Measurements from ENCODE around the gene TCF15. TPM values are rescaled to one million over a fixed set of nuclear protein-coding genes. Genes with fewer than 3 reads are reported as not detected.
A peak's percentile ranks its signal among the peaks of the same experiment; 100 is the strongest.
"Not testable (repeated sequence)": the region's sequence is repeated elsewhere in the genome, so short reads cannot be mapped to it uniquely, and the experiment has no call there.

Gene TCF15
- total and polyA plus RNA-seq, 2 of the 13 experiments (the other 11 are each of a cell fraction or from before 2014, with no cell fraction given) = not detected

- H3K27me3 ChIP-seq (ENCODE audit: control insufficient read depth in 1 of 2, insufficient read depth in 2 of 2, low read length in 2 of 2) = peaks cover 3 to 18% of the 10 kb centered on the region in 2 experiments; a peak in 3 of 5 replicates
- BruUV-seq (replicated peaks); H2AFZ ChIP-seq (ENCODE audit: low read length); H3K79me2 ChIP-seq (ENCODE audit: insufficient read depth, low read length); H3K36me3 ChIP-seq (replicated peaks in 1 of 2; ENCODE audit: control insufficient read depth in 1 of 2, insufficient read depth in 2 of 2, low read length in 2 of 2); ATAC-seq; H4K20me1 ChIP-seq (ENCODE audit: insufficient read depth, low read length); H3K4me1 ChIP-seq (ENCODE audit: insufficient read depth, low read length); H3K9me3 ChIP-seq (ENCODE audit: low read length); H3K4me3 ChIP-seq (replicated peaks in 1 of 3; ENCODE audit: insufficient read depth in 1 of 3, low read depth in 2 of 3, low read length in 3 of 3); H3K27ac ChIP-seq (ENCODE audit: extremely low read length, insufficient read depth, low read length); H3K9ac ChIP-seq (ENCODE audit: insufficient read depth, low read depth, low read length); CTCF ChIA-PET (ENCODE audit: low intra/inter-chr PET ratio, low total read pairs); H3K4me2 ChIP-seq (ENCODE audit: low read depth, low read length); in situ Hi-C loops (cut with HindIII; ENCODE audit: extremely low pct_ligation_motif_present, low pct_unique_long_range_greater_than_20kb); intact Hi-C loops (cut with micrococcal nuclease; ENCODE audit: unreplicated experiment); FAIRE-seq; DNase-seq (ENCODE audit: low spot score); POLR2A ChIA-PET: not testable (repeated sequence)
- WGBS (ENCODE audit: low lambda C conversion rate) = 52% methylated on average over 8 of the region's 8 CpGs
These were observed 31.0 kb downstream of the TCF15 start for GRCh38 chr20:578940-579690.

GRCh38 chr20:577167-577791 lies 32.8 kb downstream of the TCF15 start:
- POLR2A ChIA-PET = no interaction called here
- no peak overlapping the region for H3K4me3 ChIP-seq (replicated peaks in 1 of 3; ENCODE audit: insufficient read depth in 1 of 3, low read depth in 2 of 3, low read length in 3 of 3)
- intact Hi-C loops (cut with micrococcal nuclease; ENCODE audit: unreplicated experiment) (no loop called here), in situ Hi-C loops (cut with HindIII; ENCODE audit: extremely low pct_ligation_motif_present, low pct_unique_long_range_greater_than_20kb) (no loop called here)
- 39% methylated on average over 12 of the region's 12 CpGs for WGBS (ENCODE audit: low lambda C conversion rate)
- H3K27ac ChIP-seq (ENCODE audit: extremely low read length, insufficient read depth, low read length) = no peak overlapping the region
- H2AFZ ChIP-seq (ENCODE audit: low read length) = no peak overlapping the region
- H3K4me1 ChIP-seq (ENCODE audit: insufficient read depth, low read length) = no peaks in the 10 kb centered on the region
- BruUV-seq (replicated peaks) = no TSS peak
- CTCF ChIA-PET (ENCODE audit: low intra/inter-chr PET ratio, low total read pairs) = no interaction called here
- no peaks in the 10 kb centered on the region for H4K20me1 ChIP-seq (ENCODE audit: insufficient read depth, low read length)
- peaks cover 14 to 31% of the 10 kb centered on the region in 2 experiments for H3K27me3 ChIP-seq (ENCODE audit: control insufficient read depth in 1 of 2, insufficient read depth in 2 of 2, low read length in 2 of 2)
- no peaks in the 10 kb centered on the region for H3K9me3 ChIP-seq (ENCODE audit: low read length)
- no peak overlapping the region for H3K9ac ChIP-seq (ENCODE audit: insufficient read depth, low read depth, low read length)
- no peaks in the 10 kb centered on the region for H3K79me2 ChIP-seq (ENCODE audit: insufficient read depth, low read length)
- H3K36me3 ChIP-seq (replicated peaks in 1 of 2; ENCODE audit: control insufficient read depth in 1 of 2, insufficient read depth in 2 of 2, low read length in 2 of 2) = no peaks in the 10 kb centered on the region
- peak; percentile 79 for ATAC-seq
- 0 out of 2 replicates have a peak overlapping the region, but pooled peaks have one; percentile 6 for H3K4me2 ChIP-seq (ENCODE audit: low read depth, low read length)
- peak; percentile 82 for FAIRE-seq
- peak; percentile 70 for DNase-seq (ENCODE audit: low spot score)
- no peak for TF ChIP-seq ZNF878 (CRISPR knock-in tag; IDR thresholded peaks at IDR 0.05)
- TF ChIP-seq CREM (IDR thresholded peaks at IDR 0.05) = peak; percentile 70
- 0 out of 2 replicates have a peak, but pooled peaks have one; percentile 52 for TF ChIP-seq CREM (CRISPR knock-in tag; IDR thresholded peaks at IDR 0.05)
- TF ChIP-seq ZNF737 (CRISPR knock-in tag; IDR thresholded peaks at IDR 0.05; ENCODE audit: borderline replicate concordance) = no peak
- TF ChIP-seq ZNF652 (CRISPR knock-in tag; IDR thresholded peaks at IDR 0.05; ENCODE audit: borderline replicate concordance, low read depth) = no peak
- 0 out of 2 replicates have a peak, but pooled peaks have one; percentile 23 for TF ChIP-seq POGZ (CRISPR knock-in tag; IDR thresholded peaks at IDR 0.05)
- TF ChIP-seq USF2 (IDR thresholded peaks at IDR 0.05; ENCODE audit: low read depth, low read length) = 0 out of 2 replicates have a peak, but pooled peaks have one; percentile 24
- no peak for TF ChIP-seq USF2 (CRISPR knock-in tag; IDR thresholded peaks at IDR 0.05; ENCODE audit: borderline replicate concordance)
- peak; percentile 83 for TF ChIP-seq ZBTB21 (CRISPR knock-in tag; IDR thresholded peaks at IDR 0.05)
- peak; percentile 47; the same call in 1 of the 2 replicates for TF ChIP-seq ATF3 (CRISPR knock-in tag; IDR thresholded peaks at IDR 0.05)
- peak; percentile 85 for TF ChIP-seq ONECUT2 (CRISPR knock-in tag; IDR thresholded peaks at IDR 0.05)
- TF ChIP-seq HOMEZ (CRISPR knock-in tag; IDR thresholded peaks at IDR 0.05; ENCODE audit: low read depth) = 0 out of 2 replicates have a peak, but pooled peaks have one; percentile 22
- TF ChIP-seq ATF7 (IDR thresholded peaks at IDR 0.05) = peak; percentile 96
- TF ChIP-seq ATF7 (CRISPR knock-in tag; IDR thresholded peaks at IDR 0.05) = peak; percentile 71

Data from HepG2 (cell line).